Hindlimb muscle (tissue), 1 donor: Measurements from ENCODE around the gene RYR3. TPM values are rescaled to one million over a fixed set of nuclear protein-coding genes. Genes with fewer than 3 reads are reported as not detected.
A peak's percentile ranks its signal among the peaks of the same experiment; 100 is the strongest.

Source experiments
- DNase-seq: peaks from one replicate; pipeline ENCODE4 v3.0.0-alpha.2; 2013
- polyA plus RNA-seq: library from polyadenylated mRNA; unstranded; fragments of 120-200 nt; gene quantifications from one replicate; pipeline ENCODE4 v1.2.1, GENCODE V29; 2013; ENCODE audit not compliant: insufficient read length

RYR3 gene
- polyA plus RNA-seq, 1 donor, result 48.3 TPM

GRCh38 chr15:33722005-33722672 lies 411.4 kb downstream of the RYR3 start:
- no peak for DNase-seq

- DNase-seq, result no peak
Measured at GRCh38 chr15:33722673-33723015, 411.9 kb downstream of the RYR3 start.

GRCh38 chr15:33724321-33725036 lies 413.7 kb downstream of the RYR3 start:
- no peak for DNase-seq

- DNase-seq, result no peak
Measured at GRCh38 chr15:33729653-33730052, 418.9 kb downstream of the RYR3 start.

GRCh38 chr15:33730815-33731214 lies 420.0 kb downstream of the RYR3 start:
- no peak for DNase-seq

GRCh38 chr15:33735143-33735542 lies 424.4 kb downstream of the RYR3 start:
- DNase-seq, result no peak

- DNase-seq, result peak; percentile 11
Measured at GRCh38 chr15:33735637-33736247, 425.0 kb downstream of the RYR3 start.

- DNase-seq, result peak; percentile 11
Measured at GRCh38 chr15:33737687-33738601, 427.2 kb downstream of the RYR3 start.

- DNase-seq, result no peak
Measured at GRCh38 chr15:33738941-33739664, 428.3 kb downstream of the RYR3 start.

GRCh38 chr15:33742306-33742705 lies 431.5 kb downstream of the RYR3 start:
- no peak for DNase-seq

GRCh38 chr15:33742800-33743199 lies 432.0 kb downstream of the RYR3 start:
- no peak for DNase-seq

GRCh38 chr15:33746203-33746602 lies 435.4 kb downstream of the RYR3 start:
- DNase-seq, result no peak

GRCh38 chr15:33753012-33753411 lies 442.2 kb downstream of the RYR3 start:
- no peak for DNase-seq

GRCh38 chr15:33754242-33754641 lies 443.5 kb downstream of the RYR3 start:
- no peak for DNase-seq

GRCh38 chr15:33756961-33757360 lies 446.2 kb downstream of the RYR3 start:
- no peak for DNase-seq

GRCh38 chr15:33757516-33758232 lies 446.9 kb downstream of the RYR3 start:
- DNase-seq, result no peak

- no peak for DNase-seq
Measured at GRCh38 chr15:33766389-33766788, 455.6 kb downstream of the RYR3 start.

GRCh38 chr15:33768670-33769190 lies 458.0 kb downstream of the RYR3 start:
- no peak for DNase-seq

GRCh38 chr15:33773969-33774368 lies 463.2 kb downstream of the RYR3 start:
- DNase-seq, result no peak

- DNase-seq, result no peak
Measured at GRCh38 chr15:33778852-33779251, 468.1 kb downstream of the RYR3 start.
